NCI-H446 (cell line): Measurements from ENCODE around the gene FAM168B.
"Not testable (repeated sequence)": the region's sequence is repeated elsewhere in the genome, so short reads cannot be mapped to it uniquely, and the experiment has no call there.

Experiments
- DNase-seq, 2 experiments: peaks; one replicate each; lab custom pipeline; 2025; lab: John Stamatoyannopoulos, UW

FAM168B gene, protein sequence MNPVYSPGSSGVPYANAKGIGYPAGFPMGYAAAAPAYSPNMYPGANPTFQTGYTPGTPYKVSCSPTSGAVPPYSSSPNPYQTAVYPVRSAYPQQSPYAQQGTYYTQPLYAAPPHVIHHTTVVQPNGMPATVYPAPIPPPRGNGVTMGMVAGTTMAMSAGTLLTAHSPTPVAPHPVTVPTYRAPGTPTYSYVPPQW

DNA sequence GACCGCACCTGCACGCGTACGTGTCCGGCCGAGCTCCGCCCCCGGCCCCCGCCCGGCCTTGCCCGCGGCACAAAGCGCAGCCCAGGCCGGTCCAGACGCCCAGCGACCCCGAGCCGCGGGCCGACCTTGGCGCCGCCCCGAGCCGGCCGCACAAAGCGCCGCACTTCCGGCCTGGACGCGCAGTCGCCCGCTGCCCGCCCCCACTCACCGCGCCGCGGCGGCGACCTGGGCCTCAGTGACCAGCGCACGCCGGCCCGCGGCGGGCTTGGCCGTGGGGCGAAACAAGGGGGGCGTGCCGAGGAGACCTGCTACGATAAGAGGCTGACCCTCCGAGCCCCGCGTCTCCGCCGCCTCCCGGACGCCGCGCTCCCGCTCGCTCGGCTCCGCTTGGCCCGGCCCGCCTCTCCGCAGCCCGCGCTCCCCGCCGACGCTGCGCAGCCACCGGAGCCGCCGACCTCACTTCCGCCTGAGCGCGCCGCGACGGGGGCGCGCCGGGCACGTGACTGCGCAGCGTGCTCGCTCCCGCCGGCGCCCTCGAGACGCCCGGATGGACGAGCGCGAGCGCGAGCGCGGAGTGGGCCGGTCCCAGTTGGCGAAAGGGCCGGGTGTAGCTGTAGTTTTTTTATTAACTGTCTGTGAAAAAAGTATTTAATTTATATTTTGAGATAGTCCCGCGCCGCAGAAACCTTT, at the start of gene FAM168B:
TSS of gene FAM168B (minus strand) at position 455 of the 690 bp plus-strand sequence. CDS start 10,814 bp downstream, outside the sequence.
- DNase-seq: peak; percentile 66 to 88

DNA sequence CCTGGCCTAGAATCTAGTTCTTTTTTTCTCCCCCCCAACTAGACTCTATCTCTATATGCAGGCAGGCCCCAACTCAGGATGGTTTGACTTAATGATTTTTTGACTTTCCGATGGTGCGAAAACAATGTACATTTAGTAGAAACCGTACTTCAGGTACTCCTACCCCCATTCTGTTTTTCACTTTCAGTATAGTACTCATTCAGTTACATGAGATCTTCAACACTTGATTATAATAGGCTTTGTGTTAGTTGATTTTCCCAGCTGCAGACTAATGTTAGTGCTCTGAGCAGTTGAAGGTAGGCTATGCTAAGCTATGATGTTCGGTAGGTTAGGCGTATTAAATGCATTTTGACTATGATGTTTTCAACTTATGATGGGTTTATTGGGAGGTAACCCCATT, 49.6 kb upstream of the FAM168B start:
- no peak for DNase-seq

DNA sequence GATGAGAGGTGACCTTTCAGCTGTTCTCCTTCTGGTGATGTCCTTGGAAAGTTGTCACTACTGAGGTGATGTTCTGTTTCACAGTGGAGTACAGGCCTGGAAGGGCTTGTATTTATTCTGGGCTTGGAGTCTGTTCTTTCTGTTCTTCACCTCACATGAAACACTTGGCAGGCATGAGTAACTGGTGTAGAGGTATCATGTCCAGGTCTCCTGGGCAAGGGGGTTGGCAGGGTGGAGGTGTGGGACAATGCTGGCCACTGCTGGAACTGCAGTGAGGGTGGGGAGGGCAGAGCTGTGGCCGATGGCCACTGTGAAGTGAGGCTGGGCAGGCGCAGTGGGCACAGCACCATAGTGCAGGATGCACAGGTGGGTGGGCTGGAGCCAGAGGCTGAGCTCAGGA, 47.3 kb upstream of the FAM168B start:
- no peak for DNase-seq

DNA sequence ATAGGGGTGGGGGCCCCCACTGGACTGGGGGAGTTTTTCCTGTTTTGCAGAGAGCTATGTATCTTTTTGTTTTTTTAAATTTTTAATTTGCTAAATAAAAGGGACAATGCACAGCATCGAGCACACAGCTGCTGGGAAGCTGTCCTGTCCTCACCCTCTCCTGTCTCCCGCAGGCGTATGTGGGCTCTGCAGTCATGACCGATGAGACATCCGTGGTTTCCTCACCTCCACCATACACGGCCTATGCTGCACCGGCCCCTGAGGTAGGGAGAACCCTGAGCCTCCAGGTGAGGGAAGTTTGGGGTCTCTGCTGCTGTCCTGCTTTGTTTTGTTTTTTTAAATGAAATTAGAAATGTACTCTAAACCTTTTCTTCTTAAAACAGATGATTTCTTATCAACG, 39.5 kb upstream of the FAM168B start:
- DNase-seq: no peak

DNA sequence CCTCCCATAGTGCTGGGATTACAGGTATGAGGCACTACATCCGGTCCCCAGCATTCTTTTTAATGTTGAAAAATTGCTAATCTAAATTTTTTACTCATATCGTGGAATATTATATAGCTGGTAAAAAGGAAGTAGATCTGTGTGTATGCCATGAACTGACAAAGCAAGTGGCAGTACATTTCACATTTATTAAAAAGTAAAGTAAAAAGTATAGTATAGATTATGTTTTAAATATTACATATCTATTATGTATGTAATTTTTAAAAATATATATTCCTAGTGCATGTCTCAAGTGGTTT, 37.0 kb upstream of the FAM168B start:
- DNase-seq: no peak

DNA sequence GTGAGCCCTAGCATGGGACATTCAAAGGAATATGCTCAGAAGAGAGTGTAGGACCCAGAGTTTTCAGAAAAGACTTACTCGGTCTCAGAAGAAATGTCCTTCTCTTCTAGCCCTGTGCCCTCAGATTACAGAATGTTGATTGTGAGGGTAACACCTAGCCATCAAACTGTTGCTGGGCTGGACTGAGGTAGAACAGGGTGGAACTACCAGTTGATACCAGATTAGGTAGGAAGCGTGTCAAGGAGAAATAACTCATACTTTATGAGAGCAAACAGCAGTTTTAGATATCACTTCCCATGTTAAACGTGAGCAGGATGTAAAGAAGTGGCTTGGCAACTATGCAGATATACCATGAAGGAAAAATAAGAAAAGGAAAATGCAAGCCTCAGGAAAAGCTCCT, 34.7 kb upstream of the FAM168B start:
- DNase-seq: no peak

DNA sequence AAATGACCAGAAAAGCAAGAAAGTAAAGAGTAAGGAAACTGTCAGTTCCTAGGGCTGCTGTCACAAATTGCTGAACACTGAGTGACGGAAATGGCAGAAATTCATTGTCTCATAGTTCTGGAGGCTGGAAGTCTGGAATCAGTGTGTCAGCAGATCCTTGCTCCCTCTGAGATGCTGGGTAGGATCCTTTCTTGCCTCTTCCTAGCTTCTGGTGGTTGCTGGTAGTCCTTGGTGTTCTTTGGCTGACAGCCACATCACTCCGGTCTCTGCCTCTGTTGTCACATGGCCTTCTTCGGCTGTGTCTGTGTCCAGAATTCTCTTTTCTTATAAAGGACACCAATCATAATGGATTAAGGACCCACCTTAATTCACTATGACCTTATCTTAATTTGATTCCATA, 33.8 kb upstream of the FAM168B start:
- no peak for DNase-seq

DNA sequence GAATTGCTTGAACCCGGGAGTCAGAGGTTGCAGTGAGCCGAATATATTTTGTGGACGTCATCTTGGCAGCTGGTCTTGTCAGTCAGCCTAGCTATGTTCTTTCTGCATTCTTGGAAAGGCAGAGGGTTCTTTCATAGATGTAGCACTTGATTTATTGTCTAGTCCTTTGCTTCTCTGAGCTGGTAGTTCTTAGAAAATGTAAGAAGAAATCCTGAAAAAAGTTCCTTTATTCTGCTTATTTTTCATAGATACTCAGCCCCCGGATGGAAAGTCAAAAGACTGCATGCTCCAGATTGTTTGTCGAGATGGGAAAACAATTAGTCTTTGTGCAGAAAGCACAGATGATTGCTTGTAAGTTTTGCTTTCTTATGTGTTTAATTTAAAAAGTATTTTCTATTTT, 33.2 kb upstream of the FAM168B start:
- no peak for DNase-seq

DNA sequence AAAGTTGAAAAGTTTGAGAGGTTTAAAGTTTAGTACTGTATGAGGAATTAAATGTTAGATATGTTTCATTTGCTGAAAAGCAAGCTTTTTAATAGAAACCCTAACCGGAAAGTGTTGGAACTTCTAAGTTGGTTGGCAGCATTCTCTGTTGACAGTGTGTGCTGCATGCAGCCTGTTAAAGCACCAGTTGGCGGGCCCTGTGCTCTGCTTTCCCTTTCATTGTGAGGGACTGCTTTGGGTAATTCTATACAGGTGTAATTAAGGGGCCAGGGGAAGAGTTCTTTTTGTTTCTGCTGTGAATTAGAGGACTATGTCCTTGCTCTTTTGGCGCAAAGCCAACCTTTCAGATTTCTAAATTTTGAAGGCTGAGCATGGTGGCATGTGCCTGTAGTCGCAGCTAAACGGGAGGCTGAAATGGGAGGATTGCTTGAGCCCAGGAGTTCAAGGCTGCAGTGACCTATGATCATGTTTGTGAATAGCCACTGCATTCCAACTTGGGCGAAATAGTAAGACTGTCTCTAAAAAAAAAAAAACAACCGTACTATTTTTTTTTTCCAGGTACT, 32.0 kb upstream of the FAM168B start:
- no peak for DNase-seq

DNA sequence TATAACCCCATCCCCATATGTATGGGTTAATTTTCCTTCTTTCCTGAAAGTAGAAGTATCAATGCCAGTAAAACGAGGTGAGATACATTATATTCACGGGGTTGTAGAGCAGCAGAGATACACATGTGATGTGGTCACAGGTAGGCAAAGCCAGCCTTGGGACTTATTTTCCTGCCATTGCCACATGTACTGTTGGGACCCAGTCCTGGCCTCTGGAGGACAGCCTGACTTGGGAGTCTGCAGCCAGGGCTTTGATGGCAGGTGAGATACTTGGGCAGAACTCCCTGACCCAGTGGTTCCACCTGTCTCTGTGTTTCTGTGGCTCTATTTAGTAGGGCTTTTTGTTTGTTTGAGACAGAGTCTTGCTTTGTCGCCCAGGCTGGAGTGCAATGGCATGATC, 29.9 kb upstream of the FAM168B start:
- DNase-seq: no peak

DNA sequence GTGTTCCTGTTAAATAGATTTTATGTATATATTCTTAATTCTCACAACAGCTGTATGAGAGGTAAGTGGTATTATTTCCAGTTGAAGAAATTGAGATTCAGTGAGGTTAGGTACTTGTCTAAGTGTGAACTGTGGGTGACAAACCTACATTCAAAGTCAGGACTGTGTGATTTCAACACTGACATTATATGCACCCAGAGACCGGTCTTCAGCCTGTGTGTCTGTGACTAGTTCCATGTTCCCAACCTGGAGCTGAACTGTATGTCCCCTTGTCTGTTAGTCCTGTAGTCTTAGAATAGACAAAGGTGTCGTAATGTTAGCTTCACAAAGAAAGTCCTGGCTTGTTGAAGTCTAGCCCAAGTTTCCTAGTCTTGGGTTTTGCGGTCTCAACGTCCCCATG, 29.2 kb upstream of the FAM168B start:
- no peak for DNase-seq

DNA sequence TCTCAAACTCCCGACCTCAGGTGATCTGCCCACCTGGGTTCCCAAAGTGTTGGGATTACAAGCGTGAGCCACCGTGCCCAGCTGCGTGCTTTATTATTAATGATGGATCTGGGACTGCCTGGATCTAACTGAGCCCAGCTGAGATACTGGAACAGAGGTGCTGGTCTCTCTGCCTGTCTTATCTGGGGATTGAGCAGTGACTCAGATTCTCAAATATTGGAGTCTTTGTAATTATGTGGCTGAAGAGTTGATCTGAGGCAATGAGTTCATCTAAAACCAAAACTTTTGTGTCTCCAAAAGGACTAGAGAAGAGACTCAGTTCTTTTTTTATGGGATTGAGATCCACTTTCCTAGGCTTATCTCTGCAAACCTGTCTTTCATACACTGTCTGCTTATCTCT, 28.2 kb upstream of the FAM168B start:
- DNase-seq: no peak

DNA sequence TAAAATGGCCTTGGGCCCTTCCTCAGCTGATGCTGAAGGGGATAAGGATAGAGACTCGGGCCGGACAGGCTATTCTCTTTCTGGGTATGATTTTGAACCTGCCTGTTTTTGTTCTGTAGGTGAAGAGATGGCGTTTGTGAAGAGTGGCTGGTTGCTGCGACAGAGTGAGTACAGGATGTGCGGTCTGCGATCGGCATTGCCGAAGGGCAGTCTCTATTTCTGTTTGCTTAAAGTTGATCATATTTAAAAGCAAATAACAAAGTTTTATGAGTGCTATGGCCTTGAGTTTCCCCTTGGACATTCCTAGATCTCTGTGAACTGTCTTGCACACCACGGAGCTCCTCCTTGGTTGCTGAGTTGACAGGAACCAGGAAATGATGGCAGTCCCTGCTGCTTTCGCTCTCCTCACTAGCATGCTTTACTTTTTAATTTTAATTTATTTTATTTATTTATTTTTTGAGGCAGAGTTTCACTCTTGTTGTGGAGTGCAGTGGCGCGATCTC, 27.6 kb upstream of the FAM168B start:
- no peak for DNase-seq

DNA sequence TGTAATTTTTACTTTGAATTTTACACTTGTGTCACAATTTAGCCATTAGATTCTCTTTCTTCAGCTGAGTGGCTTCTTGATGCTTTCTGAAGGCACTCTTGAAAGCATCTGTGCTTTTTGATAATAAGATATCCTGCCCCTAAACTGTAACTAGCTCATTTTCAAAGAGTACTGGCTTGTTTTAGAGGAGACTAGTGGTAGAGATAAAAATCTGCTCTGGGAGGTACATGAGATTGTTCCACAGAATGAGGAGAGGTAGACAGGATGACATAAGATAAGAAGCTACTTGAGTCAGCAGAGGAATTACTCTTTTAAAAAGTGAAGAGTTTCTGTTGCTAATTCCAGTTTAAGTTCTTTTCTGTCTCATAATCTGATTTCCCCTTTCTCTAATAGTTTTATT, 22.5 kb upstream of the FAM168B start:
- no peak for DNase-seq

DNA sequence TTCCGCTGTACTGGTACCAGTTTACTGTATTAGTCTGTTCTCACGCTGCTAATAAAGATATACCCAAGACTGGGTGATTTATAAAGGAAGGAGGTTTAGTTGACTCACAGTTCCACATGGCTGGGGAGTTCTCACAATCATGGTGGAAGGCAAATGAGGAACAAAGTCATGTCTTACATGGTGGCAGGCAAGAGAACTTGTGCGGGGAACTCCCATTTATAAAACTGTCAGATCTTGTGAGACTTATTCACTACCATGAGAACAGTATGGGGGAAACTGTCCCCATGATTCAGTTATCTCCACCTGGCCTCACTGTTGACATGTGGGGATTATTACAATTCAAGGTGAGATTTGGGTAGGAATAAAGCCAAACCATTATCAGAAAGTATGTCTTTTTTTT, 21.7 kb upstream of the FAM168B start:
- not testable (repeated sequence) for DNase-seq

DNA sequence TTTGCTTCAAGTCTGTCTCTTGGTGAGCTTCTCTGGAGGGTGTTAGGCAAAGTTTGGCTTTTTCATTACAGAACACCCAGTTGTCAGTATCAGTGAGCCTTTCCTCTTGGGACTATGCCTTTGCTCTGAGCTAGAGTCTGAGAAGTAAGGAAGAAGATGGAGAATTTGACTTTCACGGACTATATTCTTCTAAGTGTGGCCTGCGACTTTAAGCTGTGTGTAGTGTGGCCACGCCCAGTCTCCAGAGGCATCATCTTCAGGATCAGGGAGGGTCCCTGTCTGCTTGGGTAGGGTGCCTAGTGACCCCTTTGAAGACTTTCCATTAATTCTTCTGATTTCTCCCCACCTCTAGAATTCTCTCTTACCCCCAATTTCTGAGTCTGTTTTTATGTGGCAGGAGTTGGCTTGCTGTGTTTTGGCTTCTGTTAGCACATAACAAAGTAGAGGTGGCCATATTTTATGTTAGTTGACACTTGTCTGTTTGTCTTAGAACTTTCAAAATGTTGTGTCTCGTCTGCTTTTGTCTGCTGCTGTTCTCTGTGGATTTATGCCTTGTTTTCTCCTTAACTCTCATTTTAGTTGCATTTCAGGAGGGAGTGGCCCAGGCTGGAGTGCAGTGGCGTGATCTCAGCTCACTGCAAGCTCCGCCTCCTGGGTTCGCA, 20.4 kb upstream of the FAM168B start:
- DNase-seq: no peak

DNA sequence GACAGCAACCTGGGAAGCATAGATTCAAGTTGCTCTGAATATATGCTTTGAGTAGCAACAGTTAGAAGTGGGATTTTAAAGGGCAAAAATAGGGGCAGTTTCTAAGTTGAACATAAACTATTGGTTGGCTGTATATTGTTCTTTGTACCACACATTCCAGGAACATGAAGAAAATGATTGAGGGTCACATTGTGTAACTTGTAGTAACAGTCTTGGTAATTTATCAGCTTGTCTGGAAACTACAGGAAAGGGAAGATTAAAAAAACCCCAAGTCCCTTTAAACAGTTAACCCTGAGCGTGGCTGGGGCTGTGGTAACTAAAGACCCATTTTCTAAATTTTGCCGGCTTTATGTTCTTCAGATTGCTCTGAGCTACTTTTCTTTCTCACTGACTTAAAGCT, 19.3 kb upstream of the FAM168B start:
- DNase-seq: no peak

DNA sequence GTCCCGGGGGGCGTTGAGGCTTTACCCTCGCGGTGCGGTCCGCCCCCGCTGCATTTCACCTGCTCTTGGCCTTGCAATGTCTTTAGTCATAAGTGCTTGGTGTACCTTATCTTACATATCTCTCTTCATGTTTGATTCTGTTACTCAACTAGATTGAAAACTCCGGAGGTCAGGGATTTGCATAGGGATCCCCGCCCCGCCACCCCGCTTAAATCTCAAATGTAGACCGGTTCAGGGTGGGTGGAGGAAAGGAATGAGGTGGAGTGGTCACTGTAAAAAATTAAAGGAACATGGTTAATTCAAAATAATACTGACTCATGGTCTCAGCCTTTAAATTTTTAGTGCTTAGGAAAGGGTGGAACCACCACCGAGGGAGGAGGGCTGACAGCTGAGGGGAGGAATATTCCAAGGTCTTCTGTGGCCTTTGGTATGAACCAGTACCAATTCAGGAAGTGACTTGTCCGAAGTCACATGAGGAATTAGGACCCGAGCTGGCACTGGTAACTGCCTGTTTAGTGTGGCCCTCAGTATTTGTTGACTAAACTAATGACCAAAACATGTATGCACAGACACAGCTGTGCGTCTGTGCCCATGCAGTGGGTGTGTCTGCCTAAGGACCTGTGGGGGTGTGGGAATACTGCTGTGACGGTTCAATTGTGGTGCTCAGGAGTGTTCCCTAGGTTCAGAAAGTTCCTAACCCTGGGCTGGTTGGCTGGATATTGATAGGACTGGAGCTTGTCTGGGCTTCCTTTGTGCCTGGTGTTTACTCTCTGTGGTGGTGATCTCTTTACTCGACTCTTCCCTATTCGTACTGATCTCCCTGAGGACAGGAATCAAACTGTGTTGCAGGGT, 12.9 kb upstream of the FAM168B start:
- DNase-seq: no peak

DNA sequence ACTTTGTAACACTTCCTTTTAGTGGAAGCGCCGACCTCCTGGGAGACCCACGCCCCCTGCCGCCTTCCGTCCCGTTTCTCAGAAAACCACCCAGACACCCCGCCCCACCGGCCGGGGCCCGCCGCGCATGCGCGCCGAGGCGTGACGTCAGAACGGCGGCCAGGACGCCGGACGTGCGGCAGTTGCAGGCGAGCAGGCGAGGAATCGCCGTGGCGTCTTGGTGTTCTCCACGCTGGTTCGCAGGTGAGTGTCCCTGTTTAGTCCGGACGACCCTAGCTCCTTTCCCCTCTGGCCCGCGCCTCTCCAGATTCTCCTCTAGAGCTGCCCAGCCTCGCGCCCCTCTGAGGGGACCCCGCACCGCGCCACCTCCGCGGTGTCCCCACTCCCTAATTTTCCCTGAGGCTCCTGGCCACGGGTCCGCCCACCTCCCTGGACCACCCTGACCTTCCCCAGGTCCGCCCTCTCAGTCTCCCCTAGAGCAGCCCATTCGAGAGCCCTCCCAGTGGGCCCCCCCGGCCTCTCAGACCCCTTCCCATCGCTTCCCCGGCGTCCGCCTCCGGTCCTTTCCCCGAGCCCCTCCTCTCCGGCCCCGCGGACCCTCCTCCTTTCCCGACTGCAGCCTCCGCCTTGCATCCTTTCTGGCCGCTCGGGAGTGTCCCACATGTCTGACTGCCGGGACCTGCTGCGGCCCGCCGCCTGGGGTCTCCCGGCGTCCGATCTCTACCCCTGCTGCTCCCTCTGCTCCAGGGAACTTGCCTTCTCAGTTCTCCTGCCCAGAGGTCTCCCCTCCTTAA, 12.1 kb upstream of the FAM168B start, which contains the start of gene PLEKHB2:
TSS of gene PLEKHB2 (plus strand) at position 181 of the 794 bp plus-strand sequence. CDS start 15,606 bp downstream, outside the sequence.
- DNase-seq: peak; percentile 81 to 93

DNA sequence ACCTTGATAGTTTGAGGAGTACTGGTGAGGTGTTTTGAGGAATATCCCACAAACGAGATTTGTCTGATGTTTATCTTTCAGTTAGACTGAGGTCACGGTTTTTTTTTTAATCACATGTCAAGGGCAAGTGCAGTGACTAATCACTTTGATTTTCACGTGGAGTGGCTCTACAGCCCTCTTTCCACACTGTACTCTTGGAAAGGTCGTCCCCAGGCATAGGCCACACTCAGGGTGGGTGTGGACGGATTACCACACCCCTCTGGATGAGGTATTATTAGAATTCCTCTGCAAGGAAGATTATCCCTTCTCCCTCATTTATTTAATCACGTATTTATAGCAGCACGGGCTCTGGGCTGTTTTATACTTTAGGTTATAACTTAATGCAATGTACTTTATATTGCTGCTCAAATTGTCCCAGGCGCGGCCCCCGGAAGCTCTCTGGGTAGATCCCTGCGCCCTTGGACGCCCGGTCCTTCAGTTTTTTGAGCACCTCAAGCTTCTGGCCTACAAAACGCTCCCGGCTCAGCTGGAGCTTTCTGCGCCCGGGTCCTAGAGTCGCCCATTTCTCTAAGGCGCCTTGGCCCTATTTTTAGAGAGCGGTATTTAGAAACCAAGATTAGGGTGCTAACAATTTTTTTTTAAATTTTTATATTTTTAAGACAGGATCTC, 11.4 kb upstream of the FAM168B start:
- peak in 1 of 2 experiments; percentile 82 for DNase-seq

DNA sequence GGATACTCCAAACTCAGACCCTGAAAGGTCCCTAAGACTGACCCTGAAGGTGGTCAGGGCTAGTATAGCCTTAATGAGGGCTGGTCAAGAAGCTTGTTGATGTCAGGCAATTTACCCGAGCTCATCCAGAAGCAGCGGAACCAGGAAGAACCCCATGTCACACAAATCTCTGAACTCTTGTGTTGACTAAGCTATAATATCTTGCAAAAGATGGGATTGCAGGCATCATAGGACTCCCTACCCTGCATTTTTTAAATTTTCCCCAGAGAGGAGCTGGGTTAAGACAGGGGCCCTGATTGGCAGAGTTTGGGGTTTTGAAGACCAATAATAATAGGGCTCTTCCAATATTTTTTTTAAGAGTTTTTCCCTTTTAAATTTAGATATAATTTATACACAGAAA, 9.9 kb upstream of the FAM168B start:
- no peak for DNase-seq
